ENCODE measurements around the gene TST.

Gene TST

DNA sequence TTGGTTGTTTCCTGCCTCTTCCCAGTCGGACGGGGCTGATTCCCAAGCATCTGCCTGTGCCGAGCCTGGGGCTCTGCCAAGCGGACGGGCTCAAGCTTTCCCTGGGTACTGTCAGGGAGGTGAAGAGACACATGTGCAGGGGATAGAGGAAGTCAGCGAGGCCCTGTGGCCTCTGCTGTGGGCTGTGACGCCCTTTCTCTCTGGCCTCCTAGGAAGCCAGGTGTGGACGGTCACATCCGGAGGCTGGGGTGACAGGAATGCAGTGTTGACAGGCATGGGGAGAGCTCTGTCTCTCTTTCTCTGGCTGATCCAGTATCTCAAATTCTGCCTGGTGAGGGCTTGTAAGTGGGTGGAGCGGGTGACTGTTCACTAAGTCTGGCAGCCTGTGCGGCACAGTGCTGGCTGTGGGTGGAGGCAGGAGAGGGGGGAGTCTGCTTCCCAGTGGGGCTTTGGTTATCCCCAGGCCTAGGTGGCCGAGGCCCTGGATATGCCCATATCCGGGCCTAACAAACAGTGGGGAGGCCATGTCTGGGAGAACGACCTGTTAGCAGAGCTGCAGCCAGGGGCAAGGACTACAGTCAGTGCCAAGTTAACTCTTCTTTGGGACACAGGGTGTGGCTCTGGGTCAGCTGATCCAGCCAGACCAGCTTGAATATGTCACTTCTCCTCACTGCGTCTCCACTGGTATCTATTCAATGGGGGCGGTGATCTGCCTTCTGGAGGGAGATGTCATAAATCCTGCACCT is 34.2 kb upstream of the TST start:
- no peak for DNase-seq (ENCODE audit: low read depth)

DNA sequence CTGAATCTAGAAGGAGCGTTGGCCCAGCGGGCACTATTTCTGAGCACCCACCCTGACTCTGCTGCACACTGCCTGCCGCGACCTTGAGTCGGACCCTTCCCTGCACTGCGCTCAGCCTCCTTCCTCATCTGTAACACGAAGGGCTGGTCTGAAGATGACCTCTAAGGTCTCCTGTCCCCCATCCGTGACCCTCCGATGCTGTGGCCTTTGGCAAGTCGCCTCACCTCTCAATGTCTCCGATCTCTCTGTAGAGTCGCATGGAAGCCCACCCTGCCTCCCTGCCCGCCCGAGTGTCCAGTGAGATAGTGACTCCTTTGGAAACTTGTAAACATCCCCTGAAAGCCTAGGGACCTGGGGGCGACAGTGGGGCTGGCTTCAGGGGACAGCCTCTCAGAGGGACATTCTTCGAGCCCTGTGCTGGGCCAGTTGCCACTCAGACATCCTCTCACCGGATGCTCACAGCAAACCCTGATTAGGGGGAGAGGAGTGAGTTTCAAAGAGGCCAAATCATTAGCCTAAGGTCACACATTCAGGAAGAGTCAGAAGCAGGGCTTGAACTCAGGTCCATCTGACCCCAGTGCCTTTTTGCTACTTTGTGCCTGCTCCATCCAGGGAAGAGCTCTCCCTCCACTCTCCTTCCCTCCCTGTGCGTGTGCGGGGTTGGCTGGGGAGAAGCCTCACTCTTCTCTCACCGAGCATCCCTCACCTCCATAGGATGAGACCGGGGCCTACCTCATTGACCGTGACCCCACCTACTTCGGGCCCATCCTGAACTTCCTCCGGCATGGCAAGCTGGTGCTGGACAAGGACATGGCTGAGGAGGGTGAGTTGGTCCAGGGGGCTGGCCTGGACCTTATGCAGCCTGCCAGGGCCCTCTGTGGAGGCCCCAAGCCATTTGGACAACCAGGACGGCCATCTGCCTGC is 33.4 kb upstream of the TST start:
- no peak for DNase-seq (ENCODE audit: low read depth)

DNA sequence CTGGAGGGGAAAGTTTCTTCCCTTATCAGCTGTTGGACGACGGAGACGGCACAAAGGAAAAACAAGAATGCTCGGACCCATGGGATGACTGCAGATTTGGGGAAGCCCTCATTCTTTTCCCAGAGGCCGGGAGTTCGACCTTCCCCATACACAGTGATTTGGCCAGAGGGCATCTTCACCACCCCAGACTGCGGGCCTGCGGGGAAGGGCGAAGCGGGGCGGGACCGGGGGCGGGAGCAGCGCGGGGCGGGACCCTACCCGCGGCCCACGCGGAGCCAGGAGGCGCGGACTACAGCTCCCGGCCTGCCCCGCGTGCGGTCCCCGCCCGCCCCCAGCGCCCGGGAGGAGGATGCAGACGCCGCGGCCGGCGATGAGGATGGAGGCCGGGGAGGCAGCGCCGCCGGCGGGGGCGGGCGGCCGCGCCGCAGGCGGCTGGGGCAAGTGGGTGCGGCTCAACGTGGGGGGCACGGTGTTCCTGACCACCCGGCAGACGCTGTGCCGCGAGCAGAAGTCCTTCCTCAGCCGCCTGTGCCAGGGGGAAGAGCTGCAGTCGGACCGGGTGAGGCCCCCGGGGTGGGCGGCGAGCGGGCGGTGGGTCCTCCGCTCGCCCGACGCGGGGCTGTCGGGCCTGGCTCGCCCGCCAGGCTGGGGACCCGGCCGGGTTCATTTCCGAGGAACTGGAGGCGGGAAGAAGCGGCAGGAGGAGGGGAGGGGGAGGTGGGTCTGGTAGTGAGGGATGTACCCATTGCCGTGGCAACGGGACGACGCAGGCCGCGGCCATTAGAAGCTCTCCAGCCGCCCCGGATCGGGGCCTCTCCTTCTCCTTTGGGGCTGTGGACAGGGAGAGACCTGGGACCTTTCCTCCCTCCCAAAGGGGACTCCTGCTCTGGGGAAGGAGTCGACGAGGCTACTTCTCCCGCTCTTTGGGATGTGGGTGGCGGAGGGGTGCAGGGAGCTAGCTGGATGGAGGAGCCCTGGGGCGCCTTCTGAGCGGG is 32.4 kb upstream of the TST start, which contains the start of gene KCTD17:
KCTD17 (plus strand) TSS at position 352 of the 995 bp plus-strand sequence; CDS start at position 371, 19 bp downstream.
- peak; percentile 71 for DNase-seq (ENCODE audit: low read depth)

DNA sequence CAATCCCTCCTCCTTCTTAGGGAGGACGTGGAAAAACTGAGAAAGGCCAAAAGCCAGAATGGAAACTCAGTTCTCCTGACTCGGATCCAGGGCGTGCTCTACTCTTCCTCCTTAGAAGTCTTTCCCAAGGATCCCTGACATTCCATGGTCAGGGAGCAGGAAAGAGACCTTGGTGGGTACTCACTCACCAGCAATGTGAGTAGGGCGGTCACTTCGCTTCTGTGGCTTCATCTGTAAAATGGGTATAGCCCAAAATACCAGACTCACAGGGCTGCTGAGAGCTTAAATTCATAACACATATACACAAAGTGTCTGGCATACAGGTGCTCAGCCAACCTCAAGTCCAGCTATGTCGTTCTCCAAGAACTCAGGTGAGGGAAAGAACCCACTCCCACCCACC is 31.7 kb upstream of the TST start:
- no peak for DNase-seq (ENCODE audit: low read depth)

DNA sequence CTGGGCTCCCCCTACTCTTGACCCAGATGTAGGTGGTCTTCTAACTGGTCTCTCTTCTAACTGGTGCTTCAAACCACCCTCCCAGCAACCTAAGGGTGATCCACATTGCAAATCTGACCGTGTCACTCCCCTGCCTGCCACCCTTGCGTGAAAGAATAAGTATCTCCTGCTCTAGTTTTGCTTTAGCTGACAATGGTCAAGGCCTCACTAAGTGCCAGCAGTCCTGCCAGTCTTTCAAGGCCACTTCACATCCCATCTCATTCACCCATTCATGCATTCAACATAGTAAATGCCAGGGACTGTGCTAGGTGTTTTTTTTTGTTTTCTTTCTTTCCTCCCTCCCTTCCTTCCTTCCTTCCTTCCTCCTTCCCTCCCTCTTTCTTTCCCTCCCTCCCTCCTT is 30.0 kb upstream of the TST start:
- DNase-seq (ENCODE audit: low read depth): no peak

DNA sequence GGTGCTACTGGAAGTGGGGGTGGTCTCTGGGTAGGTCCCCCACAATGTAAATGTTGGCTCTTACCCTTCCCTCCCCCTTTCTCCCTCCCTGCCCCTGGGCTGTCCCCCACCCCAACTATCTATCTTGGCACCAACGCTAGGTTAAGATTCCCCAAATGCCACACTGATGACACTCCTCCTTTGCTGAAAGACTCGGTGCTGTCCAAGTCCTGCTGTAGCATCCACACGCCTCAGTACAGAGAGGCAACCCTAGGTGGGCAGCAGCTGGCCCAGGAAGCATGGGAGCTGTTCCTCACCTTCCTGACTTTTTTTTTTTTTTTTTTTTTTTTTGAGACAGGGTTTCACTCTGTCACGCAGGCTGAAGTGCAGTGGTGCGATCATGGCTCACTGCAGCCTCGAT is 28.9 kb upstream of the TST start:
- DNase-seq (ENCODE audit: low read depth): no peak

DNA sequence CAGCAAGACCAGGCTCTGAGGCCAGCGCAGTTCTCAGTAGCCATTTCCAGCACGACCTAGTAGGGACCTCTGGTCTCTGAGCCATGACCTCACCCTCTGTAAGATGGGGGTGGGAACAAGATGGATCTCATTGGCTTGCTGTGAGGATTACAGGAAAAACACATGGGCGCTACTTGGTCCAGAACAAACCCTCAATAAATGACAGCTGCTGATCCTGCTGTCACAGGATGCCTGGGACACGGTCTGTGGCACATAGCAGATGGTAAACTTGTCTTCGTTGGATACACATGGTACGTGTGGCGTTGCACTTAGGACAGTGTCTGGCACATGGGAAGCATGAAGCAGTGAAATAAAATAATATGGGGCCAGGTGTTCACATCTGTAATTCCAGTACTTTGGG is 27.8 kb upstream of the TST start:
- DNase-seq (ENCODE audit: low read depth): no peak

DNA sequence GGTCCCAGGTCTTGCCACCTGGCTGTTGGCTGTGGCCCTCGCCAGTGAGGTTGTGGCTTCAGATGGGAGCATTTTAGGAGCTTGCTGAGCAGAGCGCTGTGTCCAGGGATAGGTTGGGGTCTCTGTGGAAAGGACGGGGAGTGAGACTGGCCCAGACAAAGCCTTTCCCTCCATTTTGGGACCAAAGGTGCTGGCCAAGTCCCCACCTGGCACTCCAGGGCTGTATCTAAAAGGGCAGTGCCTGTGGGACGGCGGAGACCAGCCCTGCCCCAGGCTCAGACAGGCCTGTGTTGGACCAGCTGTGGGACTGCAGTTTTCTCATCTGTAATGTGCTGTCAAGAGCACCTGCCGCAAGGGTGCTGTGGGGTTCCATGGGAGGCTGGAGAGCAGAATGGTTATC is 27.3 kb upstream of the TST start:
- no peak for DNase-seq (ENCODE audit: low read depth)

DNA sequence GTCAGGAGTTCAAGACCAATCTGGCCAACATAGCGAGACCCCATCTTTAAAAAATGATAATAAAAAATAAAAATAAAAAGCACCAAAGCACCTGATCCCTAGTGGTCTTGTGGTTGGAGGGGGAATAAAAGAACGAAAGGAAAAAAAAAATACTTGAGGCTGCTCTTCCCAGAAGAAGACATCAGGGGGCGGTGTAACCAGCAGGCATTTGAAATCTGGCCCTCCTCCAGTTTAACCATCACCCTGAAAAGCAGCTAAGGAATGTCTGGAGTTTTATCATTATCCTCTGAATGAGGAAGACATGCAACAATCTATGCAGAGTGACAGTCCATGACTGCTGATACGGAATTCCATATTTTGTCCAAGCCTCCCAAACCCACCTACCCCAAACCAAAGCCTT is 26.7 kb upstream of the TST start:
- no peak for DNase-seq (ENCODE audit: low read depth)

DNA sequence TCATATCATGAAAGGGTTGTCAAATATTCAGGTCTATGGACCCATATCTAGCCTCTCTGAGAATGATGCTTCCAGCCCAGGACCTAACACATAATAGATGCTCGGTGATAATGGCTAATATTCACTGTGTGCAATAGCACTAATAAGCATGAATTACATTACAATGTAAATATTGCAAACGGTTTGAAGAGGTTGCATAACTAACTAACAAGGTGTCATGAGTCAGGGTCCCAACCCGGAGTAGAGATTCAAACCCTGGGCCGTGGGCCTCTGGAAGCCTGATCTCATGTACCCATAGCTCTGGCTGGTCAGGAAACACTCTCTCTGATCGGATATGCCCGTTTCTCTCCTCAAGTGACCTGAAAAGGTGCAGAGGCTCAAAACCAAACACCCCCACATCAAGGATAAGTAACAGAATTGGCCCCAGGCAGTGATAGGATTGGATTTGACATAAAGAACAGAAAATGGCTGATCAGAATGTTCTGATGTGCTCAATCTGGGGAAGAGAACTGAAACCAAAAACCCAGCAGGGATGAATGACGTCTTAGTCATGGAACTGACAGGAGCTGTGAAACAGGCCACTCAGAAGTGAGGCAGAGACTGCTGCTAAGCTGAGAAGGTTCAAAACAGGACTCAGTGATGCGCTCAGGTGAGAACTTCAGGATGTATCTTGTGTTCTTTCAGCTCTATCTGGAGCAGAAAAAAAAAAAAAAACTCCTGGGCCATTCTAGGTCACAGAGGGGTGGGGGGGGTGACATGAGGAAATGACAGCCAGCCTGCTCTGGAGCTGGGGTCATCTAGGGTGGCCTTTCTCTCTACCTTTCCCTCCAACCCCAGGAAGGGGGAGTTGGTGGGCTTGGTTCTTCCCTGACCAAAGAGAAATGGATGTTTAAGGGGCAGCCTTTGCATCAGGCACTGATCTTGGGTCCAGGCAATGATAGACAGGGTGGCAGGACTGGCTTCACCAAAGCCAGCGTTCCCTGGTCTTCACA is 25.7 kb upstream of the TST start:
- no peak for DNase-seq (ENCODE audit: low read depth)

DNA sequence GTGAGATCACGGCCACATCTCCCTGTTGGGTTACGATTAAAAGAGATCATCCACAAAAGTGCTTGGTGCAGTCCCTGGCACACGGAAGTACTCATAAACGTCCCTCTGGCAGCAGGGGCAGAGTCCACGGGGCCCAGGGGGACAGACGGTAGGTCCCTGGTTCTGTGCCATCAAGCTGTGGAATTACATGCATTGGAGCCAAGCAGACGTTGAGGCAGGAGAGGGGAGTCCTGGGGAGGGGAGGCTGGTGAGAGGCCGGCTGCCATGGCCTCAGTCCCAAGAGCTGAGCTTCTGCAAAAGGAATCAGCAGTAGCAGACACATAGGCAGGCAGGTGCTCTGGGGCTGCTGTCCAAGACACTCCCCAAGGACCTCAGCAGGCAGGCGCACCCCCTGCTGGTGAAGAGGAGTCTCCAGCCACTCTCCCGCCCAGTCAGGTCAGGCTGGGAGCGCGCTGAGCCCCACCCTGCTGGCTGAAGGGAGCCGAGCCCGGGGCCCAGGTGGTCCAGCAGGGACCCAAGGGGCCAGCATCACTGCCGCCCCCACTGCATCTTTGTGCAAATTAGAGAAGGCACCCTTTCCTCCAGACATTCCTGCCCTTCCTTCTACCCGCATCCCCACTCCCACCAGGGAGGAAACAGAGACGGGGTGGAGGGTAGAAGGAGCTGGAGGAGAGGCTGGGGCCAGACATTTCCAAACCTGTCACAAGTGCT is 24.7 kb upstream of the TST start:
- no peak for DNase-seq (ENCODE audit: low read depth)

DNA sequence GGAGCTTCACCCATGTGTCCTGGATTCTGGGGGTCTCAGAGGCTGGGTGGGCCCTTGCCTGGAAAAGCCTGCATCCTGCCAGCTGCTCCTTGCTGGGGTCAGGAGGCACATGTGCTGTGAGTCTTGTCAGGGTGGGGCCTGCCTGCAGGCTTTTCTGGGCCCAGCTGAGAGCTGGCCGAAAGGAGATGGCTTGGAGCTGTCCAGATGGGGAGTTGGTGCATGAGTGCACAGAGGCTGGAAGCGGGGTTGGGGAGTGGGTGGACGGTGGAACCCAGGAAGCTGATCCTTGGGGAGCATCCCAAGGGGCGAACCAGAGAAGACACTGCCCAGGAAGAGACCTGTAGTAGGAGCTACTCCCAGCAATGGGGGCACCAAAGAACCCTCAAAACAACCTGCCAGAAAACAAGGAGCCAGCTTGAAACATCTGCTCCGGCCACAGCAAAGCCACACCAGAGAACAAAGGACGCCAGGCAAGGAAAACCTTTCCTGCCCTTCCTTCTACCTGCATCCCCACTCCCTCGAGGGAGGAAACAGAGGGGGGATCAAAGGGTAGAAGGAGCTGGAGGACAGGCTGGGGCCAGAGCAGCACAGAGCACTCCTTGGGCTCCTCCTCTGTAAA is 24.1 kb upstream of the TST start:
- no peak for DNase-seq (ENCODE audit: low read depth)

DNA sequence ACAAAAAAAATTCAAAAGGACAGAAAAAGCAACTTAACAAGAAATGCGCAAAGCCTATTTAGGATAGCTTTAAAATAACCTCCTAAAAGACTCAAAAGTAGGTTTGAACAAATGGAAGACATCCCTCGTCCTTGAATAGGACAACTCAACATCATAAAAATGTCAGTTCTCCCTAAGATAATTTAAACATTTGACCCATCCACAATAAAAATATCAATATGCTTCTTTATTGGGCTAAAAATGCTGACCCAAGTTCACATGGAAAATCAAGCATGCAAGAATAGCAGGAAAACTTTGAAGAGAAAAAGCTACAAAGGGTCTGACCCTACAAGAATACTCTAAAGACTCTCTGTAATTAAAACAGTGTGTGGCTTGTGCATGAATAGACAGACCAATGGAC is 20.2 kb upstream of the TST start:
- no peak for DNase-seq (ENCODE audit: low read depth)

DNA sequence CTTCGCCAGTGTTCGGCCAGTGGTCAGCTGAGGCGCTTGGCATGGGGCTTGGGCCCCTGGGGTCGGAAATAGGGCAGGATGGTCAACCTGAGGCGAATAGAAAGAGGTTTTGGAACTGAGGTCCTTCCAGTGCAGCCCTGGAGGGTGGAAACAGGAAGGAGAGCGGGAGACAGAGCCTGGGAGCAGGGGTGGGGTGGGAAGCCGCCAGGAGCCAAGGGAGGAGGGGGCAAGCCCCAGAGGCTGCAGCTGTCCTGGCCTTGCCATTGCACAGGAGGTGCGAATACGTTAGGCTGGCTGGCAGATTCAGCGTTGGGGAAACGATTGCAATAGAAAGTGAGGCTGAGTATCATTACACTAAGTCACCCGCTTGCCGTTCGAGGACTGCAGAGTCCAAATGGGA is 18.4 kb upstream of the TST start:
- DNase-seq (ENCODE audit: low read depth): no peak

DNA sequence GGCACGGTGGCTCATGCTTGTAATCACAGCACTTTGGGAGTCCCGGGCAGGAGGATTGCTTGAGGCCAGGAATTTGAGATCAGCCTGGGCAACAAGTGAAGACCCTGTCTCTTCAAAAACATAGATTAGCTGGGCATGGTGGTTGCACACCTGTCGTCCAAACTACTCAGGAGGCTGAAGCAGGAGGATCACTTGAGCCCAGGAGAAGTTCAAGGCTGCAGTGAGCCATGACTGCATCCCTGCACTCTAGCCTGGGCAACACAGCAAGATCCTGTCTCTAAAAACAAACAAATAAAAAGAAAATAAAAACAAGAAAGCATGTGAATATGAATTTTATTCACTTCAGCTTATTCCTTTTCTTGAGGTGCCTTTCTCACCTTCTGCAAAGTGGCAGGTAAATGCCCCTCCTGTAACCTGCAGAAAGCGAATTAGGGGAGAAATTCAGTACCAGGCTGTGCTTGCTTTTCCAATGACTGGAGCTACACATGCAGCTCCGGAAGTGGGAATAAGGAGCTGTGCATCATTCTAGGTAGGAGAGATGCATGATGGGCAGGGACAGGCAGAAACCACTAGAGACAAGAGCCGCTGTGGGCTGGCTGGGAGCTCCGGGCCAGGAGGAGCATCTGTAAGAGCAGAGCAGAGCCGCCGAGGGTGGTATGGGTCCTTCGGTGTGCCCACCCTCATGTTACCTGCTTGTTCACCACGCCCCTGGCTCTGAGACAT is 17.6 kb upstream of the TST start:
- DNase-seq (ENCODE audit: low read depth): no peak

DNA sequence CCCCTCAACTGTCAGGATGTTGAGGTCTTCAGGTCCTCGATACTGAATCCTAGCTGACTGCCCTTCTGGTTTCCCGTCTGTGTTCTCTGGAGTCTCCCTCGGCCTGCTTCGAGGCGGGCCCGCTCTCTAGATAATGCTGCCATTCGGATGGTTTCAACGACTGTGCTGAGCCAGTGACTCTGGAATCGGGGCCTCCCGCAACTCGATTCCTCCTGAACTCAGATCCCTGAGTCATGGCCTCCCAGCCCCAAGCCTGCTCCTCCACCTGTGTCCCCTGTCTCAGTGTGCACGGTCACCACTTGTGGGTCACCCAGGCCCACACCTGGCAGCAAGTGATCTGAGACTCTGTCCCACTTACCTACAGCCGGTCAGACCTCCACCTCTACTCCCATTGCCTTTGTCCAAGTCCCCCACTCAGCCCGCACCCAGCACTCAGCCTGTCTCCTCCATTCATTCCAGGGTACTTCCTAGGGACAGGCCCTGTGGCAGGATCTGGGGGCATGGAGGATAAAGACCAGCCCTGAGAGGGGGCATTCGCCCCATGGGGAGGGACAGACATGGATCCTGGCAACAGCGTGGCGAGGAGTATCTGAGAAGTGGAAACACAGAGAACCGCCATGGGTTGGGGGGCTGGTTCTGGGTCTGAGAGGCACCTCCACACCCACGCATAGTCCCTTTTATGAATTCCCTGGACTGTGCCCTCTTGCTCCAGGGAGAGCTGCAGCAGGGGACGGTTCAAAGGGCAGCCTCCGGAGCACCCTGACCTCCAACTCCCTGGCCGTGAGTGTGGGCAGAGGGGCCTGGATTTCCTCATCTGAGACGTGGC is 14.6 kb upstream of the TST start:
- no peak for DNase-seq (ENCODE audit: low read depth)

DNA sequence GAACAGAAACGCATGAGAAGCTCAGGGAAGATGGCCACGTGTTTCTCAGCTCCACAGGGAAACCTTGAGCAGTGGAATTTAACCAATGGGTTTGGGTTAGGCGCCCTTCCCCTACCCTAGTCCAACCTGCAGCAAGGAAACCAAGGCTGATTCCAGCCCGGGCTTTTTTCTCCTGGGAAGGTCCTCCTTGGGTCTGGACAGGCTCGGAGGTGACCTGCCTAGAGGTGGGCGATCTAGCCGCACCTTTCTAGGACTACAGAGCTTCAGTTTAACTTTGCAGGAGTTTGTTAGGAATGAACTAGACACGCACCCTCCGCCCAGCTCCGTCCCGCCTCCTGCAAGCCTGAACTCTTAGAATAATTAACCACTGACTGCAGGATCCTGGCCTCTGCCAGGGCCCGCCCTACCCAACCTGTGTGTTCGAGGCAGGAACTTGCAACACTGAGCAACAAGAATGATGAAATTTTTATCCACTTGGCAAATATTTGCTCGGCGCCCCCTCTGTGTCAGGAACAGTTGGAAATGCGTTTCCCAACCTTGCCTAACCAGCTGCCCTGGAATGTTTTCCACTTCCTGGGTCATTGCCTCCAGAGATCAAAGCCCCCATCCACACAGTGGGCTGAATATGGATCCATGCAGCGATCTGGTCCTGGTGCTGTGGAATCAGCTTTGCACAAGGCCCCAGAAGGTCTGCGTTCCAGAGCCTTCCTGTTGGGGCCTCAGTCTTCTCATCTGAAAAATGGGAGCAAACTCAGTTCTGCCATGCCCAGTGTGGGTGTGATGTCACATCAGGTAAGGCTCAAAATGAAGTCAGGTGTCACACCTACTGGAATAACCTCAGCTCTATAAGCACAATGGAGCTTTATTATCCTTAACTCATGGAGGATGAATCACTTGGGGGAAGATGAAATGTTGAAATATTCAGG is 13.6 kb upstream of the TST start:
- no peak for DNase-seq (ENCODE audit: low read depth)
